GM12878 (cell line): ENCODE data around the gene INF2. TPM values are rescaled to one million over a fixed set of nuclear protein-coding genes. Genes with fewer than 3 reads are reported as not detected.

ENCODE experiments used
- ATAC-seq: fragments of 200-7000 bp; cut with Tn5 transposase; 3 replicates; pipeline ENCODE4 v1.9.1; 2020; ENCODE audit warnings: mild to moderate bottlenecking, moderate library complexity
- BruUV-seq: library from RNA; stranded (reverse); fragments of 400-500 nt; replicated peaks from 2 replicates; lab custom pipeline; 2021; lab: Mats Ljungman, UMichigan
- CTCF ChIA-PET: fragments of 300-600 bp; sonication (Branson Sonifier 250); formaldehyde crosslinking; extraction: SDS; loops from one replicate; lab custom pipeline; 2021; ENCODE audit warnings: inconsistent platforms; lab: Yijun Ruan, JAX
- POLR2A ChIA-PET: fragments of 350-600 bp; formaldehyde crosslinking; extraction: SDS; loops from one replicate; lab custom pipeline; 2021; ENCODE audit warnings: inconsistent platforms; lab: Charles Lee
- RAD21 ChIA-PET: fragments of 300-600 bp; sonication (Branson Sonifier 250); formaldehyde crosslinking; loops from one replicate; lab custom pipeline; 2023; ENCODE audit warnings: antibody characterized with exemption; ENCODE audit not compliant: unreplicated experiment; lab: Charles Lee
- SMC1A ChIA-PET: fragments of 300-600 bp; sonication (Branson Sonifier 250); formaldehyde crosslinking; loops from one replicate; lab custom pipeline; 2023; ENCODE audit not compliant: unreplicated experiment, uncharacterized antibody; lab: Charles Lee
- DNase-seq: peaks from one replicate; pipeline ENCODE4 v3.0.0-alpha.2; 2011; ENCODE audit warnings: low read depth, low spot score
- FAIRE-seq: peaks from 3 replicates; lab custom pipeline; 2011; peaks lifted over from hg19 to GRCh38; lab: Jason Lieb, UNC
- H2AFZ ChIP-seq: 2 replicates; pipeline ENCODE4 v1.6.0; 2011; ENCODE audit warnings: low read depth, low read length, control low read depth; ENCODE audit not compliant: control insufficient read depth
- H3K27ac ChIP-seq: 2 replicates; pipeline ENCODE4 v1.5.1; 2011; ENCODE audit warnings: control low read depth; ENCODE audit not compliant: control insufficient read depth, insufficient read depth
- H3K27me3 ChIP-seq, 2 experiments: replicated peaks in 1 of 2; 2 replicates each; pipeline versions ENCODE4 v1.6.0 to v1.6.1; 2011; ENCODE audit warnings: low read length in 1 of 2; ENCODE audit not compliant: control insufficient read depth in 2 of 2, insufficient read depth in 2 of 2
- H3K36me3 ChIP-seq, 2 experiments: 2 replicates each; pipeline ENCODE4 v1.5.1; 2011; ENCODE audit warnings: low read length in 1 of 2; ENCODE audit not compliant: control insufficient read depth in 2 of 2, insufficient read depth in 2 of 2
- H3K4me1 ChIP-seq: 2 replicates; pipeline ENCODE4 v1.6.1; 2011; ENCODE audit warnings: mild to moderate bottlenecking, low read length, moderate library complexity, mixed read lengths; ENCODE audit not compliant: control insufficient read depth, insufficient read depth
- H3K4me2 ChIP-seq: 2 replicates; pipeline ENCODE4 v1.6.0; 2011; ENCODE audit warnings: control low read depth; ENCODE audit not compliant: control insufficient read depth, insufficient read depth
- H3K4me3 ChIP-seq: fragments of 200-600 bp; sonication (generic); 2 replicates; pipeline ENCODE4 v1.5.1; 2016
- H3K79me2 ChIP-seq: 2 replicates; pipeline ENCODE4 v1.6.0; 2011; ENCODE audit warnings: low read length; ENCODE audit not compliant: control insufficient read depth, insufficient read depth
- H3K9ac ChIP-seq: 2 replicates; pipeline ENCODE4 v1.8.0; 2011; ENCODE audit warnings: low read length, control low read depth, mixed read lengths; ENCODE audit not compliant: control insufficient read depth, insufficient read depth
- H3K9me3 ChIP-seq: replicated peaks from 3 replicates; pipeline ENCODE4 v1.5.1; 2011; ENCODE audit warnings: mild to moderate bottlenecking, low read length; ENCODE audit not compliant: control insufficient read depth, insufficient read depth
- H4K20me1 ChIP-seq: 2 replicates; pipeline ENCODE4 v1.6.0; 2011; ENCODE audit not compliant: control insufficient read depth, insufficient read depth
- EZH2 ChIP-seq: IDR thresholded peaks from 2 replicates; pipeline ENCODE4 v1.6.1; 2012; ENCODE audit warnings: low read depth, mild to moderate bottlenecking, control low read depth, inconsistent platforms, low read length, borderline replicate concordance; ENCODE audit not compliant: control insufficient read depth
- FOXM1 ChIP-seq: IDR thresholded peaks from 2 replicates; pipeline ENCODE4 v1.6.1; 2012; ENCODE audit warnings: low read depth, mild to moderate bottlenecking, inconsistent platforms, low read length, moderate library complexity
- HCFC1 ChIP-seq: fragments of 150-350 bp; IDR thresholded peaks from 2 replicates; pipeline ENCODE4 v1.6.1; 2014; ENCODE audit warnings: low read length
- IRF4 ChIP-seq: IDR thresholded peaks from 2 replicates; pipeline ENCODE4 v1.6.1; 2011; ENCODE audit warnings: low read depth, low read length
- KDM1A ChIP-seq: fragments of 200-600 bp; sonication (generic); IDR thresholded peaks from 2 replicates; pipeline ENCODE4 v1.6.1; 2016; ENCODE audit warnings: borderline replicate concordance
- KLF5 ChIP-seq: fragments of 450-650 bp; IDR thresholded peaks from 2 replicates; pipeline ENCODE4 v1.6.1; 2014; ENCODE audit warnings: mild to moderate bottlenecking; ENCODE audit not compliant: partially characterized antibody
- PML ChIP-seq: IDR thresholded peaks from 2 replicates; pipeline ENCODE4 v1.6.1; 2012; ENCODE audit warnings: low read length, inconsistent platforms
- RCOR1 ChIP-seq: conservative IDR thresholded peaks from 2 replicates; pipeline ENCODE4 v1.6.1; 2012; ENCODE audit warnings: low read depth, low read length, improper control_type of control experiment
- SMAD5 ChIP-seq: IDR thresholded peaks from 2 replicates; pipeline ENCODE4 v1.6.1; 2016; ENCODE audit warnings: antibody characterized with exemption, low read depth
- SPI1 ChIP-seq: IDR thresholded peaks from 2 replicates; pipeline ENCODE4 v1.6.1; 2011; ENCODE audit warnings: low read depth, mild to moderate bottlenecking, low read length, moderate library complexity, borderline replicate concordance; ENCODE audit not compliant: insufficient read depth
- STAT1 ChIP-seq: fragments of 450-650 bp; conservative IDR thresholded peaks from 2 replicates; pipeline ENCODE4 v1.6.1; 2014; ENCODE audit warnings: antibody characterized with exemption, mild to moderate bottlenecking
- SUZ12 ChIP-seq: fragments of 200-600 bp; sonication (generic); IDR thresholded peaks from one replicate; pipeline ENCODE4 v1.6.1; 2018; ENCODE audit warnings: antibody characterized with exemption, mild to moderate bottlenecking; ENCODE audit not compliant: unreplicated experiment
- WGBS: methylation state at CpG from one replicate; pipeline ENCODE4 v1.1.6; 2016; ENCODE audit warnings: low lambda C conversion rate; ENCODE audit not compliant: insufficient replicate concordance, insufficient coverage; ENCODE audit errors: missing lambda C conversion rate; 5-methylcytosine and 5-hydroxymethylcytosine counted together
- in situ Hi-C: fragments of 300-500 bp; cut with MboI; formaldehyde crosslinking; loops from 9 replicates; pipeline ENCODE4 v1.14.3; 2018; ENCODE audit warnings: mixed read lengths
- intact Hi-C: fragments of 100-400 bp; cut with micrococcal nuclease; formaldehyde crosslinking; loops from one replicate; pipeline ENCODE4 v1.14.2; 2022; ENCODE audit not compliant: unreplicated experiment
- polyA plus RNA-seq, 11 experiments: library from polyadenylated mRNA; depleted of rRNA in 4 of 11; unstranded in 6 of 11; stranded (reverse) in 5 of 11; fragments of >200 nt; fragmentation: Nextera tagmentation in 4 of 11; fragmentation: Illumina TruSeq in 1 of 11; extraction: Ambion mirVana in 4 of 11; extraction: Trizol in 1 of 11; gene quantifications; 1 replicate in 1 of 11; 2 replicates in 10 of 11; pipeline versions ENCODE4 v1.2.1 to v1.2.3, GENCODE V29; 2011 to 2016; ENCODE audit warnings: inconsistent platforms in 2 of 11, missing spikeins in 2 of 11, low read depth in 1 of 11
- total RNA-seq, 4 experiments: library from RNA; depleted of rRNA in 3 of 4; stranded (reverse); fragments of >200 nt in 3 of 4; fragmentation: Illumina TruSeq in 1 of 4; extraction: Trizol in 1 of 4; gene quantifications; 2 replicates each; pipeline versions ENCODE4 v1.2.1 to v1.2.3, GENCODE V29; 2013 to 2021
- TF ChIP-seq, protein P1 (sequence below): fragments of 450-650 bp; IDR thresholded peaks from 2 replicates; pipeline ENCODE4 v1.6.1; 2018; ENCODE audit warnings: borderline replicate concordance, mild to moderate bottlenecking; ENCODE audit not compliant: partially characterized antibody
- TF ChIP-seq, protein P2 (sequence below): fragments of 450-650 bp; formaldehyde crosslinking; IDR thresholded peaks from 2 replicates; pipeline ENCODE4 v1.4.0; 2020; ENCODE audit warnings: mild to moderate bottlenecking, moderate library complexity
- TF ChIP-seq, protein P3 (sequence below): IDR thresholded peaks from 2 replicates; pipeline ENCODE4 v1.6.1; 2012; ENCODE audit warnings: low read depth, low read length, improper control_type of control experiment

INF2 gene
- total and polyA plus RNA-seq, 10 of the 15 experiments (the other 5 are each of a cell fraction or from before 2014, with no cell fraction given), result 0.72 to 43.2 (median 8.3) TPM

DNA sequence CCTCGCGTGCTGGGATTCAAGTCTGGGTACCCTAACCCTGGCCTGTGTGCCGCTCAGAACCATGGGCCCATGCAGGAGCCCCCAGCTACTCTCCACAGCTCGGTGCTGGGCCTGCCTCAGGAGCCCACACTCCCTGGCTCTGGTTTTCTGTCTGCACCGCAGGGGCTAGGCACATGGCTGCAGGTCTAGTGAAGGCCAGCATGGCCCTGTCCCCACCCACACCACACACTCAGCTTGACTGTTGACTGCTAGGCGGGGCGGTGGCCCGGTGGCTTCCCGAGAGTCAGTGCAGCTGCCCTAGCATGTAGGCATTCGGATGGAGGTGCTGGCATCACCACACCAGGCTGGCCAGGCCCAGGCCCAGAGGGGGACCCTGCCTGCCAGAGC is 7.9 kb downstream of the INF2 start:
- Histone ChIP-seq H3K9me3 (no peaks in the 10 kb centered on the region), H3K36me3 (peaks cover 0 to 4% of the 10 kb centered on the region in 2 experiments; a peak in 2 of 4 replicates), H3K9ac (no peak overlapping the region), H2AFZ (no peak overlapping the region), H3K4me1 (peaks cover 14% of the 10 kb centered on the region), H3K79me2 (peaks cover 9% of the 10 kb centered on the region), H3K27ac (no peak overlapping the region), H3K4me2 (no peak overlapping the region), H3K27me3 (no peaks in the 10 kb centered on the region), H3K4me3 (no peak overlapping the region), H4K20me1 (no peaks in the 10 kb centered on the region; the same call in 1 of the 2 replicates)
- intact Hi-C loops, result no loop called here
- RAD21 ChIA-PET, result no interaction called here
- in situ Hi-C loops, result no loop called here
- FAIRE-seq, result no peak
- ATAC-seq, result no peak
- CTCF ChIA-PET, result interaction anchor here (0.7 to 1.0 kb wide), 2 partner anchors 12 to 13 kb away, joined by 3 read pairs; no protein-coding TSS in a partner anchor
- WGBS, result 98% methylated on average over 10 of the region's 10 CpGs
- DNase-seq, result no peak
- POLR2A ChIA-PET, result no interaction called here
- no TSS peak for BruUV-seq
- SMC1A ChIA-PET, result no interaction called here
- TF ChIP-seq PML (no peak), KDM1A (no peak), SUZ12 (no peak), HCFC1 (no peak), STAT1 (no peak), EZH2 (no peak), IRF4 (no peak), FOXM1 (no peak), SPI1 (no peak), RCOR1 (no peak), SMAD5 (no peak), KLF5 (no peak)
- TF ChIP-seq, protein P1, sequence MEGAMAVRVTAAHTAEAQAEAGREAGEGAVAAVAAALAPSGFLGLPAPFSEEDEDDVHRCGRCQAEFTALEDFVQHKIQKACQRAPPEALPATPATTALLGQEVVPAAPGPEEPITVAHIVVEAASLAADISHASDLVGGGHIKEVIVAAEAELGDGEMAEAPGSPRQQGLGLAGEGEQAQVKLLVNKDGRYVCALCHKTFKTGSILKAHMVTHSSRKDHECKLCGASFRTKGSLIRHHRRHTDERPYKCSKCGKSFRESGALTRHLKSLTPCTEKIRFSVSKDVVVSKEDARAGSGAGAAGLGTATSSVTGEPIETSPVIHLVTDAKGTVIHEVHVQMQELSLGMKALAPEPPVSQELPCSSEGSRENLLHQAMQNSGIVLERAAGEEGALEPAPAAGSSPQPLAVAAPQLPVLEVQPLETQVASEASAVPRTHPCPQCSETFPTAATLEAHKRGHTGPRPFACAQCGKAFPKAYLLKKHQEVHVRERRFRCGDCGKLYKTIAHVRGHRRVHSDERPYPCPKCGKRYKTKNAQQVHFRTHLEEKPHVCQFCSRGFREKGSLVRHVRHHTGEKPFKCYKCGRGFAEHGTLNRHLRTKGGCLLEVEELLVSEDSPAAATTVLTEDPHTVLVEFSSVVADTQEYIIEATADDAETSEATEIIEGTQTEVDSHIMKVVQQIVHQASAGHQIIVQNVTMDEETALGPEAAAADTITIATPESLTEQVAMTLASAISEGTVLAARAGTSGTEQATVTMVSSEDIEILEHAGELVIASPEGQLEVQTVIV, result no peak
- TF ChIP-seq, protein P2, sequence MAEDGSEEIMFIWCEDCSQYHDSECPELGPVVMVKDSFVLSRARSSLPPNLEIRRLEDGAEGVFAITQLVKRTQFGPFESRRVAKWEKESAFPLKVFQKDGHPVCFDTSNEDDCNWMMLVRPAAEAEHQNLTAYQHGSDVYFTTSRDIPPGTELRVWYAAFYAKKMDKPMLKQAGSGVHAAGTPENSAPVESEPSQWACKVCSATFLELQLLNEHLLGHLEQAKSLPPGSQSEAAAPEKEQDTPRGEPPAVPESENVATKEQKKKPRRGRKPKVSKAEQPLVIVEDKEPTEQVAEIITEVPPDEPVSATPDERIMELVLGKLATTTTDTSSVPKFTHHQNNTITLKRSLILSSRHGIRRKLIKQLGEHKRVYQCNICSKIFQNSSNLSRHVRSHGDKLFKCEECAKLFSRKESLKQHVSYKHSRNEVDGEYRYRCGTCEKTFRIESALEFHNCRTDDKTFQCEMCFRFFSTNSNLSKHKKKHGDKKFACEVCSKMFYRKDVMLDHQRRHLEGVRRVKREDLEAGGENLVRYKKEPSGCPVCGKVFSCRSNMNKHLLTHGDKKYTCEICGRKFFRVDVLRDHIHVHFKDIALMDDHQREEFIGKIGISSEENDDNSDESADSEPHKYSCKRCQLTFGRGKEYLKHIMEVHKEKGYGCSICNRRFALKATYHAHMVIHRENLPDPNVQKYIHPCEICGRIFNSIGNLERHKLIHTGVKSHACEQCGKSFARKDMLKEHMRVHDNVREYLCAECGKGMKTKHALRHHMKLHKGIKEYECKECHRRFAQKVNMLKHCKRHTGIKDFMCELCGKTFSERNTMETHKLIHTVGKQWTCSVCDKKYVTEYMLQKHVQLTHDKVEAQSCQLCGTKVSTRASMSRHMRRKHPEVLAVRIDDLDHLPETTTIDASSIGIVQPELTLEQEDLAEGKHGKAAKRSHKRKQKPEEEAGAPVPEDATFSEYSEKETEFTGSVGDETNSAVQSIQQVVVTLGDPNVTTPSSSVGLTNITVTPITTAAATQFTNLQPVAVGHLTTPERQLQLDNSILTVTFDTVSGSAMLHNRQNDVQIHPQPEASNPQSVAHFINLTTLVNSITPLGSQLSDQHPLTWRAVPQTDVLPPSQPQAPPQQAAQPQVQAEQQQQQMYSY (CRISPR knock-in tag), result no peak
- TF ChIP-seq, protein P3, sequence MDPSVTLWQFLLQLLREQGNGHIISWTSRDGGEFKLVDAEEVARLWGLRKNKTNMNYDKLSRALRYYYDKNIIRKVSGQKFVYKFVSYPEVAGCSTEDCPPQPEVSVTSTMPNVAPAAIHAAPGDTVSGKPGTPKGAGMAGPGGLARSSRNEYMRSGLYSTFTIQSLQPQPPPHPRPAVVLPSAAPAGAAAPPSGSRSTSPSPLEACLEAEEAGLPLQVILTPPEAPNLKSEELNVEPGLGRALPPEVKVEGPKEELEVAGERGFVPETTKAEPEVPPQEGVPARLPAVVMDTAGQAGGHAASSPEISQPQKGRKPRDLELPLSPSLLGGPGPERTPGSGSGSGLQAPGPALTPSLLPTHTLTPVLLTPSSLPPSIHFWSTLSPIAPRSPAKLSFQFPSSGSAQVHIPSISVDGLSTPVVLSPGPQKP, result no peak
